ENCODE results near the gene SLC5A11.

DNA sequence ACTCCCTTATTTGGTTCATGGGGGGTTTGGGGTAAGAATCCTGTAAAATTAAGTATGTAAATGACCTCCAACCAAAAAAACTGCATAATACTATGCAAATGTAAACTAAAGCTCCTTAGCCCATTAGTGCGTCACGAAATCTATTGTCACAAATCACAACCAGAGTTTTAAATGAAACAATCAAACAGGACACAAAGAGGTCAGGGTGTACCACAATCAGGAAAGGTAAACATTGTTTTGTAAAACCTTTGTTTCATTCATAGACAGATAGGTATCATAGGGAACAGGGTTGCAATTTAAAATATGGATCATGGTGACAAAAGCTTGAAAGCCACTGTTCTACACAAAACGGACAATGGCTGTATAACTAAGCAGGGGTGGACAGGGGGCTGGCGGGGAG lies 108.4 kb downstream of the SLC5A11 start:
- TF ChIP-seq, protein P1, sequence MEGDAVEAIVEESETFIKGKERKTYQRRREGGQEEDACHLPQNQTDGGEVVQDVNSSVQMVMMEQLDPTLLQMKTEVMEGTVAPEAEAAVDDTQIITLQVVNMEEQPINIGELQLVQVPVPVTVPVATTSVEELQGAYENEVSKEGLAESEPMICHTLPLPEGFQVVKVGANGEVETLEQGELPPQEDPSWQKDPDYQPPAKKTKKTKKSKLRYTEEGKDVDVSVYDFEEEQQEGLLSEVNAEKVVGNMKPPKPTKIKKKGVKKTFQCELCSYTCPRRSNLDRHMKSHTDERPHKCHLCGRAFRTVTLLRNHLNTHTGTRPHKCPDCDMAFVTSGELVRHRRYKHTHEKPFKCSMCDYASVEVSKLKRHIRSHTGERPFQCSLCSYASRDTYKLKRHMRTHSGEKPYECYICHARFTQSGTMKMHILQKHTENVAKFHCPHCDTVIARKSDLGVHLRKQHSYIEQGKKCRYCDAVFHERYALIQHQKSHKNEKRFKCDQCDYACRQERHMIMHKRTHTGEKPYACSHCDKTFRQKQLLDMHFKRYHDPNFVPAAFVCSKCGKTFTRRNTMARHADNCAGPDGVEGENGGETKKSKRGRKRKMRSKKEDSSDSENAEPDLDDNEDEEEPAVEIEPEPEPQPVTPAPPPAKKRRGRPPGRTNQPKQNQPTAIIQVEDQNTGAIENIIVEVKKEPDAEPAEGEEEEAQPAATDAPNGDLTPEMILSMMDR (IDR thresholded peaks at IDR 0.05): no peak
- no peak for TF ChIP-seq POLR2A (IDR thresholded peaks at IDR 0.05)
- no peak for TF ChIP-seq EP300 (IDR thresholded peaks at IDR 0.05; ENCODE audit: low read depth)
- TF ChIP-seq POLR2AphosphoS5 (IDR thresholded peaks at IDR 0.05): no peak
